Vagina (tissue), 2 donors: ENCODE measurements around the gene MTHFSD.

Experiments
- POLR2A ChIP-seq, 2 donors: fragments of 450-650 bp; IDR thresholded peaks; one replicate each; pipeline ENCODE4 v1.6.1; 2017; ENCODE audit warnings: antibody characterized with exemption in 2 of 2, mild to moderate bottlenecking in 2 of 2, moderate library complexity in 2 of 2
- TF ChIP-seq, protein P1 (sequence below), 3 experiments: fragments of 450-650 bp in 2 of 3; fragments of 200-600 bp in 1 of 3; sonication (generic) in 1 of 3; IDR thresholded peaks; one replicate each; pipeline ENCODE4 v1.5.1; 2017 to 2019; ENCODE audit warnings: antibody characterized with exemption in 3 of 3, mild to moderate bottlenecking in 2 of 3, moderate library complexity in 2 of 3

GRCh38 chr16:86512301-86512859, 42.7 kb downstream of the MTHFSD start:
- TF ChIP-seq, protein P1, sequence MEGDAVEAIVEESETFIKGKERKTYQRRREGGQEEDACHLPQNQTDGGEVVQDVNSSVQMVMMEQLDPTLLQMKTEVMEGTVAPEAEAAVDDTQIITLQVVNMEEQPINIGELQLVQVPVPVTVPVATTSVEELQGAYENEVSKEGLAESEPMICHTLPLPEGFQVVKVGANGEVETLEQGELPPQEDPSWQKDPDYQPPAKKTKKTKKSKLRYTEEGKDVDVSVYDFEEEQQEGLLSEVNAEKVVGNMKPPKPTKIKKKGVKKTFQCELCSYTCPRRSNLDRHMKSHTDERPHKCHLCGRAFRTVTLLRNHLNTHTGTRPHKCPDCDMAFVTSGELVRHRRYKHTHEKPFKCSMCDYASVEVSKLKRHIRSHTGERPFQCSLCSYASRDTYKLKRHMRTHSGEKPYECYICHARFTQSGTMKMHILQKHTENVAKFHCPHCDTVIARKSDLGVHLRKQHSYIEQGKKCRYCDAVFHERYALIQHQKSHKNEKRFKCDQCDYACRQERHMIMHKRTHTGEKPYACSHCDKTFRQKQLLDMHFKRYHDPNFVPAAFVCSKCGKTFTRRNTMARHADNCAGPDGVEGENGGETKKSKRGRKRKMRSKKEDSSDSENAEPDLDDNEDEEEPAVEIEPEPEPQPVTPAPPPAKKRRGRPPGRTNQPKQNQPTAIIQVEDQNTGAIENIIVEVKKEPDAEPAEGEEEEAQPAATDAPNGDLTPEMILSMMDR (IDR thresholded peaks at IDR 0.05), result no peak
- TF ChIP-seq POLR2A (IDR thresholded peaks at IDR 0.05), result no peak
